ENCODE measurements around the gene PEPD. TPM values are rescaled to one million over a fixed set of nuclear protein-coding genes. Genes with fewer than 3 reads are reported as not detected.

Gene PEPD
- total RNA-seq, 4 donors from 2014 or later, result 33.9 to 57.0 (median 45.0) TPM

DNA sequence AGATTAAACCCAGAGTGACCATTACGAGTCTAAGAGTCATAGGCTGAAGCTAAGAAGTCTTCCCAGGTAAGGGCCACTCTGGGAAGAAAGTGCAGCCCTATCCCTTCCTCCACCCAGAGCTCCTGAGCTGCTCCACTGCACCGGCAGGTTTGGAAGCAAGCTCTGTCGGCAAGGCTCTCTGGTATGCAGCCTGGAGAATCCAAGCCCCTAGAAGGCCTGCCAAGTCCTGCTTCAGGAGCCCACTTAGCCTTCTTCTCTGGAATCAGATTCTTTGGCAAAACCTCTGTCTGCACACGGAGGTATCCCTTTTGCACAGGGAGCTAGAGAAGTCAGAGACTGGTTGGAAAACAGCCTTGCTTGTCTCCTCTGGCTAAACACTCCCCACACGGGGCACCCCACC is 89.6 kb downstream of the PEPD start:
- Histone ChIP-seq H3K4me1 (no peaks in the 10 kb centered on the region), H3K27ac (no peak overlapping the region), H3K9me3 (no peaks in the 10 kb centered on the region), H3K27me3 (no peaks in the 10 kb centered on the region), H3K4me3 (no peak overlapping the region), H3K36me3 (no peaks in the 10 kb centered on the region)
- in situ Hi-C loops (cut with MboI; ENCODE audit: low sequenced_read_pairs in 4 of 4) (loop anchor here in 2 of 4 donors (25.0 kb wide), 1 partner anchor 330 kb away; no protein-coding TSS in a partner anchor), intact Hi-C loops (cut with DNase I; ENCODE audit: low total_unique reads) (no loop called here)
- DNase-seq (no peak), ATAC-seq (no peak)
- TF ChIP-seq POLR2A (IDR thresholded peaks at IDR 0.05), result no peak
- TF ChIP-seq, protein P1, sequence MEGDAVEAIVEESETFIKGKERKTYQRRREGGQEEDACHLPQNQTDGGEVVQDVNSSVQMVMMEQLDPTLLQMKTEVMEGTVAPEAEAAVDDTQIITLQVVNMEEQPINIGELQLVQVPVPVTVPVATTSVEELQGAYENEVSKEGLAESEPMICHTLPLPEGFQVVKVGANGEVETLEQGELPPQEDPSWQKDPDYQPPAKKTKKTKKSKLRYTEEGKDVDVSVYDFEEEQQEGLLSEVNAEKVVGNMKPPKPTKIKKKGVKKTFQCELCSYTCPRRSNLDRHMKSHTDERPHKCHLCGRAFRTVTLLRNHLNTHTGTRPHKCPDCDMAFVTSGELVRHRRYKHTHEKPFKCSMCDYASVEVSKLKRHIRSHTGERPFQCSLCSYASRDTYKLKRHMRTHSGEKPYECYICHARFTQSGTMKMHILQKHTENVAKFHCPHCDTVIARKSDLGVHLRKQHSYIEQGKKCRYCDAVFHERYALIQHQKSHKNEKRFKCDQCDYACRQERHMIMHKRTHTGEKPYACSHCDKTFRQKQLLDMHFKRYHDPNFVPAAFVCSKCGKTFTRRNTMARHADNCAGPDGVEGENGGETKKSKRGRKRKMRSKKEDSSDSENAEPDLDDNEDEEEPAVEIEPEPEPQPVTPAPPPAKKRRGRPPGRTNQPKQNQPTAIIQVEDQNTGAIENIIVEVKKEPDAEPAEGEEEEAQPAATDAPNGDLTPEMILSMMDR (IDR thresholded peaks at IDR 0.05 in 4 of 5, conservative IDR thresholded peaks at IDR 0.05 in 1 of 5), result no peak

DNA sequence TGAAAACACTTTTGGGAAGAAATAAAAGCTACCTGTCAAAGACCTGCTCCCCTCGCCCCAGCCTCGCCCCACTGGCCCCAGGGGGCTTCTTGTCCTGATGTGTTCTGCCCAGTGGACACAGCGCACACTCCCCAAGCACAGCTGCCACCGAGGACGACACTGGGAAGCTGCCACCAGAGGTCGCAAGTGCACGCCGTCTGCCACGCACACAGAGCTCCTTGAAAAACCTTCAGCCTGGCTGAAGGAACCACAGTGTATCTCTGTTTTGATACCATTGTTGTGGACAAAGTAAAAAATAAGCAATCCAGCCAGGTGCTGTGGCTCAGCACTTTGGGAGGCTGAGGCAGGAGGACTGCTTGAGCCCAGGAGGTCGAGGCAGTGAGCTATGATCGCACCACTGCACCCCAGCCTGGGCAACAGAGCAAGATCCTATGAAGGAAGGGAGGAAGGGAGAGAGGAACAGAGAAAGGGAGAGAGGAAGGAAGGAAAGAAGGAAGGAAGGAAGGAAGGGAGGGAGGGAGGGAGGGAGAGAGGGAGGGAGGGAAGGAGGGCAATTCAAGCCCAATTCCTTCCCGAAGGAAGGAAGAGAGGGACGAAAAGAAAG is 90.8 kb downstream of the PEPD start:
- Histone ChIP-seq H3K9me3 (no peaks in the 10 kb centered on the region), H3K4me1 (no peaks in the 10 kb centered on the region), H3K27me3 (no peaks in the 10 kb centered on the region), H3K36me3 (no peaks in the 10 kb centered on the region), H3K27ac (no peak overlapping the region), H3K4me3 (no peak overlapping the region)
- in situ Hi-C loops (cut with MboI; ENCODE audit: low sequenced_read_pairs in 4 of 4), result loop anchor here in 2 of 4 donors (25.0 kb wide), 1 partner anchor 332 kb away; no protein-coding TSS in a partner anchor
- ATAC-seq (peak in 1 of 2 donors; percentile 51), DNase-seq (no peak)
- TF ChIP-seq POLR2A (IDR thresholded peaks at IDR 0.05), result no peak
- TF ChIP-seq, protein P1 (IDR thresholded peaks at IDR 0.05 in 4 of 5, conservative IDR thresholded peaks at IDR 0.05 in 1 of 5), result peak; percentile 38 to 76 (median 60)
- intact Hi-C loops (cut with DNase I; ENCODE audit: low total_unique reads), result loop anchor here (1.0 kb wide), 1 partner anchor 341 kb away; no protein-coding TSS in a partner anchor

DNA sequence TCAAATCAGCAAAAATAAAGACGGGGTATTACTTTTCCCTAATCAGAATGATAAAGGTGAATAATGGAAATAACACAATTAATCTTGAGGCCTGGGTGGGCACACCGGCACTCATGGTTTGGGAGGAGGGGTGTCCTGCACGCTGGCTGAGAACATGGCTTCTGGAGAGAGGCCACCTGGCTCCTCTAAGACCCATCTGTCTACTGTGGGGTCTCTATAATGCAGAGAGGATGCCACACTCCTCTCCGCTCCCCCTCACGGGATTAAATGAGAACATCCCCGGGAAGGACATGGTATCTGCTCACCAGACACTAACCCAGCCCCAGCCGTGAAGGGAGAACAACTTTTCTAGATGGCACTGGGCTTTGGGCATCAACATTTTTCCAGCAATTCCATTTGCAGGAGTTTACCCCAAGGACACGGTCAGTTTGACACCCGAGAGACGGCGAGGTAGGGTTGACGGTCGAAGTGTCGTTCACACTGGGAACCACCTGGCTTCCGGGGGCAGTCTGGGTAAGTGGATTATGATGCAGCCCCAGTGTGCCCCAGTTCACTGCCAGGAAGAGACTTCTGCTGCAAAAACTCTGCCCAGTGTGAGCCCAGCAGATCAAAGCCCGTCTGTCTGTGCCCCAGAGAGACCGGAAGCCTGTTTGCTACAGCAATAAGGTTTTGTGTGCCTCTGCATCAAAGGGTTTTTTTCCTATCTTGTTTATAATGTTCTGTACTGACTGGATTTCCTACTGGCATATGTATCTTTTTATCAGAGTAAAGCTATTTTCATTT is 91.5 kb downstream of the PEPD start:
- in situ Hi-C loops (cut with MboI; ENCODE audit: low sequenced_read_pairs in 4 of 4), result loop anchor here (5.0 to 25.0 kb wide), 3 partner anchors 332 to 345 kb away; no protein-coding TSS in a partner anchor

DNA sequence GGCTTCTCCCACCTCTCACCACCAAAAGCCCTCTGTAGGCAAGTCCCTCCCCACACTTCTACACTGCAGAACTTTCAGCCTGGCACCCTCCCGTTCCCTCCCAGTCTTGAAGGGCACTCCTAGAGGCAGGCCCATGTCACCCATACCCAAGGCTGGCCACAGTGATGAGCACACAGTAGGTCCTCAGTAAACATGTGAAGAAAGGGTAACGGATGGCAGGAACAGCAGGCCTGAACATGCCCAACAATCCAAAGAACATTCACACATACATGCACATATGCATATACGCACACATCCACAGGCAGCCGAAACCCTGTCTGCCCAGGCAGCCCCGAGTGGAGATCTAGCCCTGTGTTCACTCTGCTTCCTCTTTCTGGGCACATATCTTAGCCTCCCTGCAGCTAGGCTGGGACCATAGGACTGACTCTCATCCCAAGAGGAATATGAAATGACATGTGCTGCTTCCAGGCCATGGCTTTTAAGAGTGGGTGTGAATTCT is 92.9 kb downstream of the PEPD start:
- in situ Hi-C loops (cut with MboI; ENCODE audit: low sequenced_read_pairs in 4 of 4), result loop anchor here (5.0 to 25.0 kb wide), 3 partner anchors 334 to 346 kb away; no protein-coding TSS in a partner anchor
- intact Hi-C loops (cut with DNase I; ENCODE audit: low total_unique reads), result no loop called here
- no peak for DNase-seq

More for the DNA sequence above, 91.5 kb downstream of the PEPD start:
- H3K4me3 ChIP-seq, result no peak overlapping the region
- H3K9me3 ChIP-seq, result no peaks in the 10 kb centered on the region
- TF ChIP-seq, protein P1 (IDR thresholded peaks at IDR 0.05 in 4 of 5, conservative IDR thresholded peaks at IDR 0.05 in 1 of 5), result no peak
- TF ChIP-seq POLR2A (IDR thresholded peaks at IDR 0.05), result no peak
- no peaks in the 10 kb centered on the region for H3K36me3 ChIP-seq
- no peak for DNase-seq
- no peaks in the 10 kb centered on the region for H3K4me1 ChIP-seq
- intact Hi-C loops (cut with DNase I; ENCODE audit: low total_unique reads), result loop anchor here (1.0 kb wide), 1 partner anchor 341 kb away; no protein-coding TSS in a partner anchor
- ATAC-seq, result no peak
- no peak overlapping the region for H3K27ac ChIP-seq
- no peaks in the 10 kb centered on the region for H3K27me3 ChIP-seq

More for the DNA sequence above, 92.9 kb downstream of the PEPD start:
- H3K27ac ChIP-seq, result no peak overlapping the region
- H3K36me3 ChIP-seq, result no peaks in the 10 kb centered on the region
- no peaks in the 10 kb centered on the region for H3K27me3 ChIP-seq
- ATAC-seq, result no peak
- no peaks in the 10 kb centered on the region for H3K9me3 ChIP-seq
- no peak for TF ChIP-seq POLR2A (IDR thresholded peaks at IDR 0.05)
- TF ChIP-seq, protein P1 (IDR thresholded peaks at IDR 0.05 in 4 of 5, conservative IDR thresholded peaks at IDR 0.05 in 1 of 5), result no peak
- H3K4me1 ChIP-seq, result no peaks in the 10 kb centered on the region
- H3K4me3 ChIP-seq, result no peak overlapping the region
